Fibroblast of upper back skin (primary cell): ENCODE results near the gene FOXO4.

Source experiments
- DNase-seq: peaks from one replicate; pipeline ENCODE4 v3.0.0-alpha.2; 2013

Gene FOXO4

GRCh38 chrX:71147496-71148277 is 52.0 kb downstream of the FOXO4 start:
- no peak for DNase-seq

- no peak for DNase-seq
Measured at GRCh38 chrX:71148278-71148663, 52.6 kb downstream of the FOXO4 start.

- DNase-seq: no peak
Measured at GRCh38 chrX:71151366-71151765, 55.7 kb downstream of the FOXO4 start.
